ENCODE measurements around the gene CAMKMT.

DNA sequence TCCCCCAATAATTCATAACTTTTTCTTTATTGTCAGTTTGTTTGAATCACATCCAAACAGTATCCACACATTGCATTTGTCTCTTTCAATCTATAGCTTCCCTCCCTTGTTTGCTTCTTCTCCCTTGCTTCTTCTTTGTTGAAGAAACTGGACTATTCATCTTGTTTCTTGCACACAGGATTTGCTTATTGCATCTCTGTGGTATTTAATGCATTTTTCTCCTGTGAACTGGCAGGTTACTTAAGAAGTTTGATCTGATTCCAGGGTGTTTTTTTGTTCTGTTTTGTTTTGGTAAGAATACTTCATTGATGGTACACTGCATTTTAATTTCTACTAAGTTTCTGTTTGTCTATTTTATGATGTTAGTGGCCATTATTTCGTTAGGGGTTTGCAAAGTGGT, 166.8 kb downstream of the CAMKMT start:
- TF ChIP-seq, protein P1, sequence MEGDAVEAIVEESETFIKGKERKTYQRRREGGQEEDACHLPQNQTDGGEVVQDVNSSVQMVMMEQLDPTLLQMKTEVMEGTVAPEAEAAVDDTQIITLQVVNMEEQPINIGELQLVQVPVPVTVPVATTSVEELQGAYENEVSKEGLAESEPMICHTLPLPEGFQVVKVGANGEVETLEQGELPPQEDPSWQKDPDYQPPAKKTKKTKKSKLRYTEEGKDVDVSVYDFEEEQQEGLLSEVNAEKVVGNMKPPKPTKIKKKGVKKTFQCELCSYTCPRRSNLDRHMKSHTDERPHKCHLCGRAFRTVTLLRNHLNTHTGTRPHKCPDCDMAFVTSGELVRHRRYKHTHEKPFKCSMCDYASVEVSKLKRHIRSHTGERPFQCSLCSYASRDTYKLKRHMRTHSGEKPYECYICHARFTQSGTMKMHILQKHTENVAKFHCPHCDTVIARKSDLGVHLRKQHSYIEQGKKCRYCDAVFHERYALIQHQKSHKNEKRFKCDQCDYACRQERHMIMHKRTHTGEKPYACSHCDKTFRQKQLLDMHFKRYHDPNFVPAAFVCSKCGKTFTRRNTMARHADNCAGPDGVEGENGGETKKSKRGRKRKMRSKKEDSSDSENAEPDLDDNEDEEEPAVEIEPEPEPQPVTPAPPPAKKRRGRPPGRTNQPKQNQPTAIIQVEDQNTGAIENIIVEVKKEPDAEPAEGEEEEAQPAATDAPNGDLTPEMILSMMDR (IDR thresholded peaks at IDR 0.05; ENCODE audit: low read length), result no peak
- TF ChIP-seq EZH2 (IDR thresholded peaks at IDR 0.05; ENCODE audit: borderline replicate concordance, low read length), result no peak
